ENCODE measurements around the gene TST. TPM values are rescaled to one million over a fixed set of nuclear protein-coding genes. Genes with fewer than 3 reads are reported as not detected.

The TST gene
- total and polyA plus RNA-seq, 4 experiments from 2014 or later, result 0.29 to 1.4 (median 0.46) TPM

- Histone ChIP-seq H3K4me3 (ENCODE audit: low read length in 2 of 2) (no peak overlapping the region), H3K4me1 (ENCODE audit: insufficient read depth, low read length) (peaks cover 4% of the 10 kb centered on the region), H3K27me3 (ENCODE audit: insufficient read depth, low read length) (no peaks in the 10 kb centered on the region), H3K9me3 (ENCODE audit: control insufficient read depth in 1 of 2, low read length in 2 of 2) (peaks cover 0 to 9% of the 10 kb centered on the region in 2 donors), H3K36me3 (ENCODE audit: insufficient read depth, low read length) (no peaks in the 10 kb centered on the region), H3K27ac (ENCODE audit: low read depth, low read length) (no peak overlapping the region)
- Mint-ChIP-seq H3K9me3 (peaks cover 0 to 13% (median 12%) of the 10 kb centered on the region in 8 donors), H3K4me1 (peaks cover 3 to 14% (median 8%) of the 10 kb centered on the region in 4 donors), H3K4me3 (peak overlapping the region in 1 of 8 donors; percentile 57), H3K36me3 (peaks cover 3 to 7% of the 10 kb centered on the region in 2 donors), H3K27ac (peak overlapping the region in 2 of 7 donors; percentile 22 to 38), H3K27me3 (peaks cover 7 to 15% of the 10 kb centered on the region in 2 donors)
- ChIA-PET POLR2A (ENCODE audit: partially characterized antibody) (no interaction called here), CTCF (ENCODE audit: partially characterized antibody) (interaction anchor here (1.0 to 5.1 kb wide), 4 partner anchors 120 to 224 kb away, joined by 3 to 25 read pairs (median 6); no protein-coding TSS in a partner anchor)
- intact Hi-C loops (cut with micrococcal nuclease), result no loop called here
- no peak for DNase-seq
These were observed 37.9 kb downstream of the TST start for GRCh38 chr22:36981247-36981775.

GRCh38 chr22:36979016-36979910, 40.0 kb downstream of the TST start:
- no peak for DNase-seq
- intact Hi-C loops (cut with micrococcal nuclease), result loop anchor here (5.0 kb wide), 1 partner anchor 452 kb away; the partner anchor contains the start of gene EIF3D
- peaks cover 6 to 11% of the 10 kb centered on the region in 2 donors for H3K27me3 Mint-ChIP-seq
- H3K4me1 Mint-ChIP-seq, result peaks cover 3 to 14% (median 8%) of the 10 kb centered on the region in 4 donors
- H3K27ac ChIP-seq (ENCODE audit: low read depth, low read length), result no peak overlapping the region
- no peak overlapping the region for H3K4me3 ChIP-seq (ENCODE audit: low read length in 2 of 2)
- no peaks in the 10 kb centered on the region for H3K9me3 Mint-ChIP-seq
- H3K9me3 ChIP-seq (ENCODE audit: control insufficient read depth in 1 of 2, low read length in 2 of 2), result no peaks in the 10 kb centered on the region
- ChIA-PET CTCF (ENCODE audit: partially characterized antibody) (interaction anchor here (0.7 to 5.6 kb wide), 9 partner anchors 20 to 222 kb away, joined by 3 to 112 read pairs (median 11); partner anchors contain the start of gene NCF4), POLR2A (ENCODE audit: partially characterized antibody) (interaction anchor here (2.5 to 2.8 kb wide), 2 partner anchors 123 to 126 kb away, joined by 10 to 17 read pairs; no protein-coding TSS in a partner anchor)
- H3K27ac Mint-ChIP-seq, result no peak overlapping the region
- no peaks in the 10 kb centered on the region for H3K27me3 ChIP-seq (ENCODE audit: insufficient read depth, low read length)
- no peaks in the 10 kb centered on the region for H3K36me3 ChIP-seq (ENCODE audit: insufficient read depth, low read length)
- no peak overlapping the region for H3K4me3 Mint-ChIP-seq
- H3K4me1 ChIP-seq (ENCODE audit: insufficient read depth, low read length), result peaks cover 4% of the 10 kb centered on the region
- H3K36me3 Mint-ChIP-seq, result peaks cover 0 to 4% of the 10 kb centered on the region in 2 donors

- Mint-ChIP-seq H3K27me3 (peaks cover 3 to 5% of the 10 kb centered on the region in 2 donors), H3K4me3 (peak overlapping the region; percentile 88 to 98 (median 96)), H3K27ac (peak overlapping the region; percentile 82 to 99 (median 96)), H3K9me3 (no peaks in the 10 kb centered on the region), H3K4me1 (peaks cover 3 to 14% (median 8%) of the 10 kb centered on the region in 4 donors), H3K36me3 (peaks cover 0 to 4% of the 10 kb centered on the region in 2 donors)
- peak overlapping the region; percentile 59 for H3K27ac ChIP-seq (ENCODE audit: low read depth, low read length)
- DNase-seq, result peak; percentile 86 to 89 (median 88)
- intact Hi-C loops (cut with micrococcal nuclease), result loop anchor here (1.0 to 5.0 kb wide), 7 partner anchors 105 to 451 kb away; partner anchors contain the start of genes EIF3D and IFT27
- H3K36me3 ChIP-seq (ENCODE audit: insufficient read depth, low read length), result no peaks in the 10 kb centered on the region
- peak overlapping the region; percentile 41 to 67 for H3K4me3 ChIP-seq (ENCODE audit: low read length in 2 of 2)
- H3K27me3 ChIP-seq (ENCODE audit: insufficient read depth, low read length), result no peaks in the 10 kb centered on the region
- peaks cover 4% of the 10 kb centered on the region for H3K4me1 ChIP-seq (ENCODE audit: insufficient read depth, low read length)
- ChIA-PET POLR2A (ENCODE audit: partially characterized antibody) (interaction anchor here (0.6 to 2.8 kb wide), 12 partner anchors 14 to 449 kb away, joined by 3 to 19 read pairs (median 5); partner anchors contain the start of genes EIF3D, IFT27 and KCTD17), CTCF (ENCODE audit: partially characterized antibody) (interaction anchor here (0.6 to 5.6 kb wide), 32 partner anchors 11 to 467 kb away, joined by 3 to 112 read pairs (median 4); partner anchors contain the start of genes IFT27 and NCF4)
- H3K9me3 ChIP-seq (ENCODE audit: control insufficient read depth in 1 of 2, low read length in 2 of 2), result no peaks in the 10 kb centered on the region
These were observed 41.1 kb downstream of the TST start for GRCh38 chr22:36977947-36978660.

- CTCF ChIA-PET (ENCODE audit: partially characterized antibody), result interaction anchor here (0.6 to 5.6 kb wide), 32 partner anchors 10 to 466 kb away, joined by 3 to 112 read pairs (median 4); partner anchors contain the start of genes IFT27, MPST and NCF4
- POLR2A ChIA-PET (ENCODE audit: partially characterized antibody), result interaction anchor here (0.6 to 2.8 kb wide), 13 partner anchors 13 to 448 kb away, joined by 3 to 19 read pairs (median 5); partner anchors contain the start of genes EIF3D, IFT27 and KCTD17
These were observed 41.8 kb downstream of the TST start for GRCh38 chr22:36977401-36977861.

GRCh38 chr22:36976606-36977005, 42.6 kb downstream of the TST start:
- H3K4me1 ChIP-seq (ENCODE audit: insufficient read depth, low read length), result peaks cover 4% of the 10 kb centered on the region
- peak overlapping the region in 3 of 7 donors; percentile 12 to 69 (median 24) for H3K27ac Mint-ChIP-seq
- no peak overlapping the region for H3K27ac ChIP-seq (ENCODE audit: low read depth, low read length)
- H3K9me3 Mint-ChIP-seq, result no peaks in the 10 kb centered on the region
- H3K36me3 Mint-ChIP-seq, result peaks cover 0 to 4% of the 10 kb centered on the region in 2 donors
- ChIA-PET POLR2A (ENCODE audit: partially characterized antibody) (interaction anchor here (0.9 to 2.8 kb wide), 9 partner anchors 90 to 223 kb away, joined by 3 to 19 read pairs (median 8); partner anchors contain the start of gene IFT27), CTCF (ENCODE audit: partially characterized antibody) (interaction anchor here (1.0 to 5.6 kb wide), 22 partner anchors 10 to 466 kb away, joined by 3 to 112 read pairs (median 5); partner anchors contain the start of genes IFT27, MPST, NCF4 and TST)
- H3K9me3 ChIP-seq (ENCODE audit: control insufficient read depth in 1 of 2, low read length in 2 of 2), result no peaks in the 10 kb centered on the region
- intact Hi-C loops (cut with micrococcal nuclease), result loop anchor here (1.0 to 5.0 kb wide), 2 partner anchors 103 to 449 kb away; partner anchors contain the start of gene EIF3D
- peak overlapping the region in 5 of 8 donors; percentile 22 to 98 (median 95) for H3K4me3 Mint-ChIP-seq
- no peak overlapping the region for H3K4me3 ChIP-seq (ENCODE audit: low read length in 2 of 2)
- H3K4me1 Mint-ChIP-seq, result peaks cover 3 to 14% (median 8%) of the 10 kb centered on the region in 4 donors
- DNase-seq, result no peak
- H3K27me3 Mint-ChIP-seq, result peaks cover 0 to 5% of the 10 kb centered on the region in 2 donors
- H3K36me3 ChIP-seq (ENCODE audit: insufficient read depth, low read length), result no peaks in the 10 kb centered on the region
- H3K27me3 ChIP-seq (ENCODE audit: insufficient read depth, low read length), result no peaks in the 10 kb centered on the region

More at GRCh38 chr22:36977401-36977861, 41.8 kb downstream of the TST start:
- peak overlapping the region; percentile 59 for H3K27ac ChIP-seq (ENCODE audit: low read depth, low read length)
- Mint-ChIP-seq H3K4me1 (peaks cover 3 to 14% (median 8%) of the 10 kb centered on the region in 4 donors), H3K36me3 (peaks cover 0 to 4% of the 10 kb centered on the region in 2 donors), H3K27ac (peak overlapping the region; percentile 82 to 99 (median 96)), H3K4me3 (peak overlapping the region; percentile 88 to 98 (median 96)), H3K27me3 (peaks cover 0 to 5% of the 10 kb centered on the region in 2 donors), H3K9me3 (no peaks in the 10 kb centered on the region)
- intact Hi-C loops (cut with micrococcal nuclease), result loop anchor here (1.0 to 5.0 kb wide), 2 partner anchors 104 to 450 kb away; partner anchors contain the start of gene EIF3D
- no peaks in the 10 kb centered on the region for H3K9me3 ChIP-seq (ENCODE audit: control insufficient read depth in 1 of 2, low read length in 2 of 2)
- H3K36me3 ChIP-seq (ENCODE audit: insufficient read depth, low read length), result no peaks in the 10 kb centered on the region
- peak; percentile 68 to 83 (median 71) for DNase-seq
- H3K4me1 ChIP-seq (ENCODE audit: insufficient read depth, low read length), result peaks cover 4% of the 10 kb centered on the region
- no peaks in the 10 kb centered on the region for H3K27me3 ChIP-seq (ENCODE audit: insufficient read depth, low read length)
- H3K4me3 ChIP-seq (ENCODE audit: low read length in 2 of 2), result peak overlapping the region; percentile 41 to 67

Measured in CD4-positive, alpha-beta memory T cell (primary cell).